DMS53 treated with DMSO at 0.1 percent for 48 hours (cell line): ENCODE measurements around the gene EMILIN3.

Source experiments
- DNase-seq: peaks from one replicate; lab custom pipeline; 2025; ENCODE audit not compliant: unreplicated experiment; lab: John Stamatoyannopoulos, UW

Gene EMILIN3

GRCh38 chr20:41366546-41367392, at the start of gene EMILIN3:
TSS of gene EMILIN3 (minus strand) at chr20:41366818. CDS start at chr20:41366634, 184 bp downstream.
- no peak for DNase-seq

- DNase-seq, result no peak
Observed at GRCh38 chr20:41415191-41415590, 48.6 kb upstream of the EMILIN3 start.

GRCh38 chr20:41413169-41413568, 46.6 kb upstream of the EMILIN3 start:
- no peak for DNase-seq

GRCh38 chr20:41412324-41413120, 45.9 kb upstream of the EMILIN3 start:
- no peak for DNase-seq

- DNase-seq, result no peak
Observed at GRCh38 chr20:41411391-41411847, 44.8 kb upstream of the EMILIN3 start.

GRCh38 chr20:41408986-41409385, 42.4 kb upstream of the EMILIN3 start:
- DNase-seq, result no peak

GRCh38 chr20:41408156-41408794, 41.7 kb upstream of the EMILIN3 start:
- DNase-seq, result no peak

- DNase-seq, result no peak
Observed at GRCh38 chr20:41407607-41408006, 41.0 kb upstream of the EMILIN3 start.

- DNase-seq, result no peak
Observed at GRCh38 chr20:41406896-41407444, 40.4 kb upstream of the EMILIN3 start.

- DNase-seq, result no peak
Observed at GRCh38 chr20:41406353-41406752, 39.7 kb upstream of the EMILIN3 start.

GRCh38 chr20:41405436-41405835, 38.8 kb upstream of the EMILIN3 start:
- DNase-seq, result no peak

- no peak for DNase-seq
Observed at GRCh38 chr20:41403604-41404003, 37.0 kb upstream of the EMILIN3 start.

- DNase-seq, result no peak
Observed at GRCh38 chr20:41398408-41398807, 31.8 kb upstream of the EMILIN3 start.

- DNase-seq, result no peak
Observed at GRCh38 chr20:41395667-41396664, 29.3 kb upstream of the EMILIN3 start.

GRCh38 chr20:41394931-41395666, 28.5 kb upstream of the EMILIN3 start:
- DNase-seq, result no peak

GRCh38 chr20:41394081-41394480, 27.5 kb upstream of the EMILIN3 start:
- DNase-seq, result no peak

GRCh38 chr20:41393705-41394066, 27.1 kb upstream of the EMILIN3 start:
- DNase-seq, result no peak

- DNase-seq, result no peak
Observed at GRCh38 chr20:41392871-41393704, 26.5 kb upstream of the EMILIN3 start.
